Nephron (organoid): ENCODE measurements around the gene RPEL1.
"Not testable (repeated sequence)": the region's sequence is repeated elsewhere in the genome, so short reads cannot be mapped to it uniquely, and the experiment has no call there.

Experiments
- H3K27ac Mint-ChIP-seq, 3 experiments: 2 replicates each; pipeline ENCODE4 v1.8.0; 2020; ENCODE audit warnings: mixed read lengths in 3 of 3, mild to moderate bottlenecking in 2 of 3, moderate library complexity in 1 of 3
- H3K27me3 Mint-ChIP-seq: 2 replicates; pipeline ENCODE4 v1.8.0; 2021; ENCODE audit warnings: low read depth, mild to moderate bottlenecking, moderate library complexity, mixed read lengths
- H3K36me3 Mint-ChIP-seq: 2 replicates; pipeline ENCODE4 v1.8.0; 2020; ENCODE audit warnings: low read depth, mixed read lengths
- H3K4me1 Mint-ChIP-seq: 2 replicates; pipeline ENCODE4 v1.8.0; 2020; ENCODE audit warnings: mixed read lengths
- H3K4me3 Mint-ChIP-seq, 3 experiments: 2 replicates each; pipeline ENCODE4 v1.8.0; 2020; ENCODE audit warnings: mild to moderate bottlenecking in 3 of 3, mixed read lengths in 3 of 3, moderate library complexity in 2 of 3
- H3K9me3 Mint-ChIP-seq: 2 replicates; pipeline ENCODE4 v1.8.0; 2020; ENCODE audit warnings: mixed read lengths
- CTCF ChIP-seq, 3 experiments: fragments of 200-600 bp; sonication (generic); IDR thresholded peaks; one replicate each; pipeline ENCODE4 v1.5.0; 2021; ENCODE audit warnings: antibody characterized with exemption in 3 of 3; ENCODE audit not compliant: unreplicated experiment in 3 of 3

RPEL1 gene

GRCh38 chr10:103257812-103258211, 12.1 kb downstream of the RPEL1 start:
- no peak for TF ChIP-seq CTCF (IDR thresholded peaks at IDR 0.05; ENCODE audit: unreplicated experiment in 3 of 3)
- no peaks in the 10 kb centered on the region for H3K4me1 Mint-ChIP-seq
- H3K4me3 Mint-ChIP-seq = no peak overlapping the region
- no peak overlapping the region for H3K27ac Mint-ChIP-seq
- H3K9me3 Mint-ChIP-seq = peaks cover 23% of the 10 kb centered on the region
- H3K36me3 Mint-ChIP-seq = no peaks in the 10 kb centered on the region
- H3K27me3 Mint-ChIP-seq = peaks cover 5% of the 10 kb centered on the region

- H3K27ac Mint-ChIP-seq, H3K4me3 Mint-ChIP-seq, H3K36me3 Mint-ChIP-seq, H3K4me1 Mint-ChIP-seq, H3K27me3 Mint-ChIP-seq: not testable (repeated sequence)
- H3K9me3 Mint-ChIP-seq = peaks cover 23% of the 10 kb centered on the region
Observed at GRCh38 chr10:103258928-103259327, 13.2 kb downstream of the RPEL1 start.

- Mint-ChIP-seq H3K27me3 (peaks cover 11% of the 10 kb centered on the region), H3K27ac (no peak overlapping the region), H3K4me3 (no peak overlapping the region), H3K36me3 (no peaks in the 10 kb centered on the region), H3K4me1 (no peaks in the 10 kb centered on the region), H3K9me3 (peaks cover 23% of the 10 kb centered on the region)
- no peak for TF ChIP-seq CTCF (IDR thresholded peaks at IDR 0.05; ENCODE audit: unreplicated experiment in 3 of 3)
Observed at GRCh38 chr10:103259989-103260388, 14.3 kb downstream of the RPEL1 start.

- Mint-ChIP-seq H3K4me1 (no peaks in the 10 kb centered on the region), H3K27ac (no peak overlapping the region), H3K4me3 (no peak overlapping the region), H3K36me3 (no peaks in the 10 kb centered on the region), H3K27me3 (peaks cover 19% of the 10 kb centered on the region), H3K9me3 (peaks cover 23% of the 10 kb centered on the region)
- TF ChIP-seq CTCF (IDR thresholded peaks at IDR 0.05; ENCODE audit: unreplicated experiment in 3 of 3) = no peak
Observed at GRCh38 chr10:103262229-103262628, 16.5 kb downstream of the RPEL1 start.

- H3K4me3 Mint-ChIP-seq = no peak overlapping the region
- H3K27ac Mint-ChIP-seq = no peak overlapping the region
- peaks cover 24% of the 10 kb centered on the region for H3K27me3 Mint-ChIP-seq
- TF ChIP-seq CTCF (IDR thresholded peaks at IDR 0.05; ENCODE audit: unreplicated experiment in 3 of 3) = no peak
- H3K36me3 Mint-ChIP-seq = no peaks in the 10 kb centered on the region
- H3K9me3 Mint-ChIP-seq = peaks cover 5% of the 10 kb centered on the region
- no peaks in the 10 kb centered on the region for H3K4me1 Mint-ChIP-seq
Observed at GRCh38 chr10:103265717-103266329, 20.1 kb downstream of the RPEL1 start.

GRCh38 chr10:103273041-103273441, 27.4 kb downstream of the RPEL1 start:
- H3K36me3 Mint-ChIP-seq = no peaks in the 10 kb centered on the region
- H3K27ac Mint-ChIP-seq = no peak overlapping the region
- H3K27me3 Mint-ChIP-seq = peaks cover 57% of the 10 kb centered on the region
- no peaks in the 10 kb centered on the region for H3K4me1 Mint-ChIP-seq
- H3K9me3 Mint-ChIP-seq = no peaks in the 10 kb centered on the region
- no peak for TF ChIP-seq CTCF (IDR thresholded peaks at IDR 0.05; ENCODE audit: unreplicated experiment in 3 of 3)
- H3K4me3 Mint-ChIP-seq = no peak overlapping the region
